HepG2 (cell line): ENCODE results near the gene WDR37.

Source experiments
- ATF3 ChIP-seq: sonication (generic); formaldehyde crosslinking; IDR thresholded peaks from 2 replicates; pipeline ENCODE4 v1.4.0; 2020; ENCODE audit warnings: missing genetic modification reagents
- SP1 ChIP-seq, 2 experiments: fragments of 450-650 bp in 1 of 2; sonication (generic) in 1 of 2; formaldehyde crosslinking in 1 of 2; IDR thresholded peaks; 2 replicates each; pipeline versions ENCODE4 v1.4.0 to v1.6.1; 2016 to 2020; ENCODE audit warnings: missing genetic modification reagents in 1 of 2
- ZNF407 ChIP-seq: sonication (generic); formaldehyde crosslinking; IDR thresholded peaks from one replicate; pipeline ENCODE4 v1.5.1; 2020; ENCODE audit warnings: mild to moderate bottlenecking, missing genetic modification reagents; ENCODE audit errors: not compliant biosample characterization

GRCh38 chr10:1163204-1163660, 107.0 kb downstream of the WDR37 start:
- no peak for TF ChIP-seq ATF3
- no peak for TF ChIP-seq ZNF407 (CRISPR knock-in tag)
- TF ChIP-seq SP1 (IDR thresholded peaks at IDR 0.05) = no peak
- no peak for TF ChIP-seq SP1 (CRISPR knock-in tag; IDR thresholded peaks at IDR 0.05)
